Neuronal stem cell (in vitro differentiated cells): Measurements from ENCODE around the gene PWP2.
"Not testable (repeated sequence)": the region's sequence is repeated elsewhere in the genome, so short reads cannot be mapped to it uniquely, and the experiment has no call there.

Experiments used
- DNase-seq: peaks from one replicate; pipeline ENCODE4 v3.0.0-alpha.2; 2013; ENCODE audit warnings: low spot score
- H2AFZ ChIP-seq: one replicate; pipeline ENCODE4 v1.6.1; 2013; ENCODE audit warnings: mild to moderate bottlenecking, low read length, inconsistent platforms
- H2AK5ac ChIP-seq: 2 replicates; pipeline ENCODE4 v1.6.1; 2013; ENCODE audit warnings: low read depth, mild to moderate bottlenecking, inconsistent platforms, low read length, moderate library complexity, mixed read lengths
- H2BK120ac ChIP-seq: 2 replicates; pipeline ENCODE4 v1.6.1; 2013; ENCODE audit warnings: low read depth, mild to moderate bottlenecking, inconsistent platforms, low read length, moderate library complexity, mixed read lengths
- H2BK12ac ChIP-seq: one replicate; pipeline ENCODE4 v1.6.1; 2013; ENCODE audit warnings: low read length, inconsistent platforms
- H2BK15ac ChIP-seq: 2 replicates; pipeline ENCODE4 v1.6.1; 2013; ENCODE audit warnings: mild to moderate bottlenecking, low read length, inconsistent platforms, mixed read lengths
- H2BK5ac ChIP-seq: one replicate; pipeline ENCODE4 v1.6.1; 2013; ENCODE audit warnings: inconsistent platforms, mild to moderate bottlenecking, low read length, moderate library complexity
- H3K14ac ChIP-seq: one replicate; pipeline ENCODE4 v1.6.1; 2013; ENCODE audit warnings: low read length, inconsistent platforms
- H3K18ac ChIP-seq: 2 replicates; pipeline ENCODE4 v1.6.1; 2013; ENCODE audit warnings: low read length, inconsistent platforms
- H3K23ac ChIP-seq: 2 replicates; pipeline ENCODE4 v1.6.1; 2013; ENCODE audit warnings: low read depth, mild to moderate bottlenecking, mixed read lengths, low read length, inconsistent platforms; ENCODE audit not compliant: poor library complexity
- H3K27ac ChIP-seq: replicated peaks from 3 replicates; pipeline ENCODE4 v1.5.1; 2013; ENCODE audit warnings: low read length, inconsistent platforms
- H3K27me3 ChIP-seq, 3 experiments: 2 replicates each; pipeline ENCODE4 v1.6.1; 2013; ENCODE audit warnings: low read length in 3 of 3, mild to moderate bottlenecking in 2 of 3, inconsistent platforms in 1 of 3, low read depth in 1 of 3, mixed read lengths in 1 of 3, moderate library complexity in 1 of 3; ENCODE audit not compliant: control insufficient read depth in 3 of 3, insufficient read depth in 3 of 3
- H3K36me3 ChIP-seq, 2 donors: replicated peaks in 1 of 2; 2 replicates each; pipeline ENCODE4 v1.6.1; 2013; ENCODE audit warnings: low read length in 2 of 2; ENCODE audit not compliant: control insufficient read depth in 2 of 2, insufficient read depth in 2 of 2
- H3K4ac ChIP-seq: 2 replicates; pipeline ENCODE4 v1.6.1; 2013; ENCODE audit warnings: inconsistent platforms, mild to moderate bottlenecking, low read length, moderate library complexity
- H3K4me1 ChIP-seq, 2 donors: 1 replicate in 1 of 2; 2 replicates in 1 of 2; pipeline ENCODE4 v1.6.1; 2013; ENCODE audit warnings: low read length in 2 of 2, low read depth in 1 of 2; ENCODE audit not compliant: control insufficient read depth in 2 of 2, insufficient read depth in 1 of 2
- H3K4me2 ChIP-seq: one replicate; pipeline ENCODE4 v1.6.1; 2013; ENCODE audit warnings: mild to moderate bottlenecking, low read length, inconsistent platforms; ENCODE audit not compliant: insufficient read depth, poor library complexity, severe bottlenecking
- H3K4me3 ChIP-seq, 2 donors: 2 replicates each; pipeline ENCODE4 v1.5.1; 2013; ENCODE audit warnings: low read length in 2 of 2, mild to moderate bottlenecking in 2 of 2, inconsistent platforms in 1 of 2, moderate library complexity in 1 of 2
- H3K79me1 ChIP-seq: one replicate; pipeline ENCODE4 v1.6.1; 2013; ENCODE audit warnings: low read depth, mild to moderate bottlenecking, inconsistent platforms, low read length, moderate library complexity
- H3K9ac ChIP-seq: one replicate; pipeline ENCODE4 v1.6.1; 2013; ENCODE audit warnings: mild to moderate bottlenecking, low read depth, low read length, inconsistent platforms; ENCODE audit not compliant: poor library complexity
- H3K9me3 ChIP-seq, 2 donors: replicated peaks in 1 of 2; 2 replicates each; pipeline versions ENCODE3 to v1.6.1; 2013; ENCODE audit warnings: low read length in 2 of 2, mild to moderate bottlenecking in 2 of 2, inconsistent platforms in 1 of 2, low read depth in 1 of 2, mixed read lengths in 1 of 2, moderate library complexity in 1 of 2; ENCODE audit not compliant: control insufficient read depth in 2 of 2, insufficient read depth in 1 of 2
- H4K8ac ChIP-seq: one replicate; pipeline ENCODE4 v1.6.1; 2013; ENCODE audit warnings: low read depth, mild to moderate bottlenecking, inconsistent platforms, low read length, moderate library complexity
- H4K91ac ChIP-seq: one replicate; pipeline ENCODE4 v1.6.1; 2013; ENCODE audit warnings: low read length, low read depth, mild to moderate bottlenecking, inconsistent platforms; ENCODE audit not compliant: poor library complexity
- WGBS, 2 donors: extraction: QIAGEN DNeasy Blood & Tissue Kit; methylation state at CpG; one replicate each; pipeline ENCODE4 v1.1.7; 2013; ENCODE audit warnings: missing lambda C conversion rate in 2 of 2, mixed read lengths in 1 of 2; ENCODE audit not compliant: insufficient read length in 2 of 2, insufficient replicate concordance in 1 of 2; ENCODE audit errors: extremely low coverage in 2 of 2; 5-methylcytosine and 5-hydroxymethylcytosine counted together

PWP2 gene

GRCh38 chr21:44094832-44095231 is 12.4 kb upstream of the PWP2 start:
- Histone ChIP-seq H3K4ac (no peak overlapping the region), H2BK5ac (no peak overlapping the region), H3K14ac (no peak overlapping the region), H3K79me1 (no peaks in the 10 kb centered on the region), H3K4me2 (no peak overlapping the region), H3K27me3 (no peaks in the 10 kb centered on the region), H4K8ac (no peak overlapping the region), H2BK120ac (no peak overlapping the region), H3K9ac (no peak overlapping the region), H2AK5ac (no peak overlapping the region), H3K4me1 (no peaks in the 10 kb centered on the region), H3K23ac (no peak overlapping the region), H2AFZ (no peak overlapping the region), H4K91ac (no peak overlapping the region), H3K18ac (no peak overlapping the region), H3K36me3 (peaks cover 18 to 44% of the 10 kb centered on the region in 2 donors), H2BK15ac (no peak overlapping the region), H2BK12ac (no peak overlapping the region), H3K4me3 (no peak overlapping the region), H3K9me3 (peaks cover 0 to 2% of the 10 kb centered on the region in 2 donors), H3K27ac (no peak overlapping the region)
- no CpG with 5 or more reads among the region's 1 CpG for whole genome bisulfite sequencing, 2 donors
- DNase-seq, result no peak

- H2BK12ac ChIP-seq, H3K4me2 ChIP-seq, H4K8ac ChIP-seq, H3K4me3 ChIP-seq, H3K23ac ChIP-seq, H3K4me1 ChIP-seq, H2BK120ac ChIP-seq, H3K79me1 ChIP-seq, H2AFZ ChIP-seq, H2BK5ac ChIP-seq, H2AK5ac ChIP-seq, H3K9ac ChIP-seq, H3K4ac ChIP-seq, H3K27me3 ChIP-seq, H4K91ac ChIP-seq, H2BK15ac ChIP-seq, H3K18ac ChIP-seq, H3K9me3 ChIP-seq, DNase-seq, H3K27ac ChIP-seq, H3K14ac ChIP-seq: not testable (repeated sequence)
- no CpG with 5 or more reads among the region's 6 CpGs for WGBS, 2 donors
- H3K36me3 ChIP-seq, result peaks cover 4 to 15% of the 10 kb centered on the region in 2 donors
These were observed 8.7 kb upstream of the PWP2 start for GRCh38 chr21:44098507-44098906.

GRCh38 chr21:44098964-44099363 is 8.2 kb upstream of the PWP2 start:
- H3K79me1 ChIP-seq, H4K91ac ChIP-seq, H2BK12ac ChIP-seq, H3K27ac ChIP-seq, H3K4me1 ChIP-seq, H2BK15ac ChIP-seq, H2BK120ac ChIP-seq, H3K4me2 ChIP-seq, H2AFZ ChIP-seq, H3K4ac ChIP-seq, H2AK5ac ChIP-seq, H3K4me3 ChIP-seq, H3K27me3 ChIP-seq, H3K9me3 ChIP-seq, H4K8ac ChIP-seq, H3K14ac ChIP-seq, H2BK5ac ChIP-seq, DNase-seq, H3K9ac ChIP-seq, H3K18ac ChIP-seq, H3K23ac ChIP-seq: not testable (repeated sequence)
- WGBS, 2 donors, result no CpG with 5 or more reads among the region's 13 CpGs
- peaks cover under 1 to 10% of the 10 kb centered on the region in 2 donors for H3K36me3 ChIP-seq

- not testable (repeated sequence) for DNase-seq, H3K4me1 ChIP-seq, H2AFZ ChIP-seq, H3K27ac ChIP-seq, H3K27me3 ChIP-seq, H3K4ac ChIP-seq, H3K36me3 ChIP-seq, H2AK5ac ChIP-seq, H3K9me3 ChIP-seq, H3K79me1 ChIP-seq, H3K23ac ChIP-seq, H3K4me3 ChIP-seq, H2BK15ac ChIP-seq, H4K91ac ChIP-seq, H4K8ac ChIP-seq, H2BK5ac ChIP-seq, H2BK120ac ChIP-seq, H3K18ac ChIP-seq, H2BK12ac ChIP-seq, H3K9ac ChIP-seq, H3K4me2 ChIP-seq, H3K14ac ChIP-seq
- no CpG with 5 or more reads among the region's 31 CpGs for WGBS, 2 donors
These were observed 390 bp downstream of the PWP2 start for GRCh38 chr21:44107589-44107988.
